COLO668 (cell line): Measurements from ENCODE around the gene GLIS1.
"Not testable (repeated sequence)": the region's sequence is repeated elsewhere in the genome, so short reads cannot be mapped to it uniquely, and the experiment has no call there.

Experiments used
- DNase-seq: peaks from one replicate; lab custom pipeline; 2025; ENCODE audit not compliant: unreplicated experiment; lab: John Stamatoyannopoulos, UW

The GLIS1 gene

GRCh38 chr1:53563611-53564010 lies 175.4 kb downstream of the GLIS1 start:
- DNase-seq: no peak

GRCh38 chr1:53562981-53563379 lies 176.0 kb downstream of the GLIS1 start:
- DNase-seq: no peak

- no peak for DNase-seq
Observed at GRCh38 chr1:53562291-53562980, 176.5 kb downstream of the GLIS1 start.

DNA sequence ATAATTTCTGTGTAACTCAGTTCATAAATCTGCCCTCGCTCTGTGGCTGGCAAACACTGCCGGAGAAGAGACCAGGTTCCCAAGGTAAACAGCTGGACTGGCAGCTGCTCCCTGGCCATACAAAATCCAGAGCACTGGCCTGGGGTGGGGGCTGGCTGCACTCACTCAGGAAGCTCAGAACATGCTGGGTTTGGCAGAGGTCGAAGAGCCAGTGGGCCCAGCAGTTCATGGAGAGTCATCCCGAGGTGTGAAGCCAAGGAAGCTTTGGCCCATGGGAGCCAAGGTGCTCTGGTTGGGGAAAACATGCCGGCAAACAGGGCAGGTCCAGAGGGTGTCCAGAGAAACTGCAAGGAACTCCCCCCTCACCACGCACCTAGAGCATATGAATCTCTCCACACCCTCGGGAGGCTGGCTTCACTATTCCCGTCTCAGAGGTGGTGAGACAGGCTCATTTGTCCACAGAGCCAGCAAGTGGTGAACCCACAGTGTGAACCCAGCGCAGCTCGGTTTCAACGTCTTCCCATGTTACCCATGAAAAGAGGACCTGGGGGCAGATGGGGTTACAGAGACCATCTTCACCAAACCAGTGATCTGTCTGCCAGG lies 177.4 kb downstream of the GLIS1 start:
- no peak for DNase-seq

- DNase-seq: no peak
Observed at GRCh38 chr1:53560581-53561502, 178.1 kb downstream of the GLIS1 start.

DNA sequence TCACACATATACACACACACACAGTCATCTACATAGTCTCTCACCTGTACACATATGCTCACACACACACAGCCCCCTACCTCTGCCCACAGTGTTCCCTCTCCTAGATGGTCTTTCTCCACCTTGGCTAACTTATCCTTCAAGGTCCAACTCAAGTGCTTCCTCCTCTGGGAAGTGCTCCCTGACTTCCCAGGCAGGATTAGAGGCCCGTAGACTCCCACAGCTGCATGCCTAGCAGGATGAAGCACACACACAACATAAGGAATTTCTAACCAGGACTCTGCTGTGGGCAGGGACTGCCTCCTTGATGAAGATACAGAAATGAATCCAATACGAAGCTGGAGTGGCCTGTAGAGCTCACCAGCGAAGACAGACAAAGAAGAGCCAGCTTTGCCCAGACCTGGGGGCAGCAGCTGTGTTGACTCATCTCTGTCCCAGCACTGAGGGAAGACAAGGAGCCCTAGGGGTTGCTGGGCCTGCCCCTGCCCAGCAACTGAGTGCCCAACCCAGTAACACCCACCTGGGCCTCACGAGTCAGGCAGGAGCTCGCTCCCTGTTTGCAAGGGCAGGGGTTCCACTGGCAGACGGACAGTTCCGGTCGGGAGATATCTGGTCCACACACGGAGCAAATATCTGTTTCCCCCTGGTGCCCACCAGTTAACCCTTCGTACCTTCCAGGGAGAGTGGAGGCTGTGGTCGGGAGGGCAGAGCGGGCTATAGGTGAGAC lies 178.9 kb downstream of the GLIS1 start:
- no peak for DNase-seq

DNA sequence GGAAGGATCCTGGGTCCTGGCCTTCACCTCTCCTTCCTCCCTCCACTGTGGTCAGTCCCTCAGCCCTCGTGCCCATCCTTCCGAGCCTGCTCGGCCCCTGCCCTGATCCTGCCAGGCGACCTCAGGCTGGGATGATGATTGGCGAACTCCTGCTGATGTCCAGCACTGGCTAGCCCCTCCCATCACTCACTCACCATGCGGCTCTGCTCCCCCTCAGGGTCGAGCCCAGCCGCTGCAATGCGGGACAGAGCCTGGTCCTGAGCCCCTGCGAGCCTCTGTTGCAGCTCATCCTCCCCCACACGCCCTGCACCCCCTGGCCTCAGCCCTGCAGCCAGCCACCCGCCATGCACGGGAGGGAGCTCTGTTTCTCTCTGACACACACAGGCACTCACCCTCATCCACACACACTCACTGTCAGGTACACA lies 179.6 kb downstream of the GLIS1 start:
- DNase-seq: no peak

GRCh38 chr1:53558739-53559315 lies 180.1 kb downstream of the GLIS1 start:
- DNase-seq: no peak

DNA sequence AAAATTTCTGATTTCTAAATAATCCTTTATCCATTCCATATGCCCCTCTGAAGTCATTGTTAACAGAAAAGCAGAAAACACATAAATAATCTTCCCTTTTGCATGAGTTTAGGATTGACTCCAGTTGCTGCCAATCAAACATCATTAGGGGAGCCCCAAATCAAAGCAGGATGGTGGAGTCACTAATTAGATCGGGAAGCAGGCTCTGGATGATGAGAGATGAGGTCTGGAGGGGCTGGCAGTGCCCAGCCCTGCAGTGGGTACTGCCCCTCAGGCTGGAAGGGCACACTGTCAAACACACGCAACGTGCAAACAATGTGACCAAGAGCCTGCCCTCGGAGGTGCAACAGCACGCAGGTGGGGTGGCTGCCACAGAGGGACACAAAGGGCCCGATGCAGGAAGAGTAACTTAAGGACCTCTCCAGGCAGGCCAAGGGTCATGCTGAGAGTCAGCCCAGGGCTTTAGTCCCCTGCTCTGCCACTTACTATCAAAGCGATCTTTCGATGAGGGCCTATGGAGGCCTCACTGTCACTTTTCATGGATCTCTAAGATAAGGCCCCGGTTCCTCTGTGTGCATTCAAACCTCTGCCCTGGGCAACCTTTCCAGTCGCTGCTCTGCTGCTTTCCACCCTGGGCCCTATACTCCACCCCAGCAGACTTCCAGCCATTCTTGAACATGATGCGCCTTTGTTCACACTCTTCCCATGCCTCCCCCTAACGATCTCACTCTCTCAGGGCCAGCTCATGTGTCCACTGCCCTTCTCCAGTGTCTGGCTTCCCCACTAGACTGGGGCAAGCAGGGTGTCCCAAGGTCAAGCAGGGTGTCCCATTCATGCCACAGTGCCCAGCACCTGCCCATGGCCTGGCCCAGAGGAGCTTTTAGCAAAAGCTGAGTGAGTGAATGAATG lies 180.9 kb downstream of the GLIS1 start:
- no peak for DNase-seq

GRCh38 chr1:53557369-53557768 lies 181.6 kb downstream of the GLIS1 start:
- no peak for DNase-seq

GRCh38 chr1:53556657-53557227 lies 182.2 kb downstream of the GLIS1 start:
- no peak for DNase-seq

GRCh38 chr1:53555620-53556326 lies 183.2 kb downstream of the GLIS1 start:
- not testable (repeated sequence) for DNase-seq

DNA sequence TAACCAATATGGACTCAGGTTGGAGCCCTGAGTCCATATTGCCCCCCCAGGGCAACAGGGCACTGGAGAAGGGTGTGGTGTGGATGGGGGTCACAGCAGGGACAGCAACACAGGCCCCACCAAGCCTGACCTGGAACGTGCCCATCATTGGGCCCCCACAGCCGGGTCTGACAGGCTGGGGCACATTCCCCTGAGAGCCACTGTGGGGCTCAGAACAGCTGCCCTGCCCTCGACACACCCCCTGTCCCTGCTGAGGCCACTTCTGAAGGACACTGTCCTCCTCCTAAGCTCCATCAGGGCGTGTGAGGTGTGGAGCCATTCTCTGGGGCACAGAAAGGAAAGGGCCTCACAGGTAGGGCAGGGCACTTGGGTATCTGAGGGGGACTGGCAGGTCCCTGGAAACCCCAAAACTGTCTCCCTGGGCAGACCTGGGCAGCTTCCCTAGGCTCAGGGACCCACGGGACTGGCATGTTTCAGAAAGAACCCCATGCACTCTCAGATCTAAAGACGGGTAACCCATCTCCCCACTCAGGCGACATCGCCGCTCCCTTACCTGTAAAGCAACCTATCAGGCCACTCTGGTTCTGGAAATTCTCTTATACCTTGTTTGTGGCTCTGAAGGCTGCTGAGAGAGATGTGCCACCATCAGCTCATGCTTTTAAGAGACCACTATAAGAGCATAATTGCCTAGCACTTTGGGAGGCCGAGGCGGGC lies 184.2 kb downstream of the GLIS1 start:
- no peak for DNase-seq

DNA sequence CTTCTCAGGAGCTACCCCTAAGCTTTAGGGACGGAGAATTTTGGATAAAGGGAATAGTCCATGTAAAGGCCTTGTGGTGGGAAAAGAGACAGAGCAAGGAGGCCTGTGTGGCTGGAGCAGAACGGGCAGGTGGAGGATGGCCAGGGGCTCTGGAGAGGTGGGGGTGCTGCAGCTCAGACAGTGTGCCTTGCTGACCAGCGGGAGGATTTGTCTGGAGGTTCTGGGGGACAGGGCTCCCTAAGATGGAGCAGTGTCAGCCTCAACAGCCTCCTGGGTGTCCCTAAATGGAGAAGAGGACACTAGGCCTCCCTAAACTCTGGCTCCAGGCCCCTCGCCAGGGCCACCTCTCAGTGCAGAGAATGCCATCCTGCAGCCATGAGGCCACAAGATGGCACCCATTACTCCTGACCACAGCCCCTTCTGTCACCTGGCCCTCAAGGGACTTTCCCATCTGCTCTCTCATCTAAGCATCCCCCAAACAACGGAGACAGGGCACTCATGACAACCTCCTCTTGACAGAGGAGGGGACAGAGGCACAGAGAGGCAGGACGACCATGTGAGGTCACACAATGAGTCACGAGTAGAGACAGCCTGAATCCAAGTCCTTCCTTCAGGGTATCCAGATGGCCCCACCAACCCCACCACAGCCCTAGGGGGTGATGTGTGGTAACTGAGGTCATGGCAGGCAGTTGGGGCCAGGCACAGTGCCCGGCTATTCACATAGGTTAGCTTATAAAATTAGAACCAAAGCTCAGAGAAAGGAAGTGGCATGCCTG lies 185.0 kb downstream of the GLIS1 start:
- DNase-seq: no peak

- DNase-seq: no peak
Observed at GRCh38 chr1:53552981-53553733, 185.8 kb downstream of the GLIS1 start.

GRCh38 chr1:53552146-53552861 lies 186.7 kb downstream of the GLIS1 start:
- DNase-seq: no peak
